Gastroesophageal sphincter (tissue), 3 donors: ENCODE measurements around the gene LCT.

Experiments used
- POLR2A ChIP-seq, 2 donors: fragments of 450-650 bp; IDR thresholded peaks; one replicate each; pipeline ENCODE4 v1.6.1; 2017; ENCODE audit warnings: antibody characterized with exemption in 2 of 2, mild to moderate bottlenecking in 2 of 2, moderate library complexity in 1 of 2
- POLR2AphosphoS5 ChIP-seq: sonication (generic); formaldehyde crosslinking; IDR thresholded peaks from one replicate; pipeline ENCODE4 v1.6.1; 2017; ENCODE audit warnings: antibody characterized with exemption
- TF ChIP-seq, protein P1 (sequence below), 4 experiments: fragments of 200-600 bp in 2 of 4; fragments of 450-650 bp in 2 of 4; sonication (generic) in 1 of 4; IDR thresholded peaks; one replicate each; pipeline ENCODE4 v1.5.1; 2017 to 2019; ENCODE audit warnings: antibody characterized with exemption in 4 of 4, mild to moderate bottlenecking in 2 of 4, moderate library complexity in 2 of 4

DNA sequence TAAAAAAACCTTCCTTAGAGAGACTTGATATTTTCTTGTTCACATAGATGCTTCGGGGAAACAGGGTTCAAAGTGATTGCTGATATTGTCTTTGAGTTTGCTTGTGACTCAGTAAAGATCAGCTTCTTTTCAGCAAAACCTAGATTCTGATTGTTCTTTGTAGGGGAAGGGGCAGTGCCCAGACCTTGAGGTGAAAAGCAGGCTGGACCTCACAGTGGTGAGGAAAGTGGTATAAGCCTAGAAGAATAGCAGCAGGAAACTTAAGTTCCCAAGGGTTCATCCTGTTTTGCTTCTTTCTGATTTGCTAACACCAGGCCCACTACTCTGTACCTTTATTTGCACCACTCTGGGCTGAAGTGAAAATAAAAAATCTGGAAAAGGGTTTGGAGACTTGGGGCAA is 74.5 kb downstream of the LCT start:
- TF ChIP-seq, protein P1, sequence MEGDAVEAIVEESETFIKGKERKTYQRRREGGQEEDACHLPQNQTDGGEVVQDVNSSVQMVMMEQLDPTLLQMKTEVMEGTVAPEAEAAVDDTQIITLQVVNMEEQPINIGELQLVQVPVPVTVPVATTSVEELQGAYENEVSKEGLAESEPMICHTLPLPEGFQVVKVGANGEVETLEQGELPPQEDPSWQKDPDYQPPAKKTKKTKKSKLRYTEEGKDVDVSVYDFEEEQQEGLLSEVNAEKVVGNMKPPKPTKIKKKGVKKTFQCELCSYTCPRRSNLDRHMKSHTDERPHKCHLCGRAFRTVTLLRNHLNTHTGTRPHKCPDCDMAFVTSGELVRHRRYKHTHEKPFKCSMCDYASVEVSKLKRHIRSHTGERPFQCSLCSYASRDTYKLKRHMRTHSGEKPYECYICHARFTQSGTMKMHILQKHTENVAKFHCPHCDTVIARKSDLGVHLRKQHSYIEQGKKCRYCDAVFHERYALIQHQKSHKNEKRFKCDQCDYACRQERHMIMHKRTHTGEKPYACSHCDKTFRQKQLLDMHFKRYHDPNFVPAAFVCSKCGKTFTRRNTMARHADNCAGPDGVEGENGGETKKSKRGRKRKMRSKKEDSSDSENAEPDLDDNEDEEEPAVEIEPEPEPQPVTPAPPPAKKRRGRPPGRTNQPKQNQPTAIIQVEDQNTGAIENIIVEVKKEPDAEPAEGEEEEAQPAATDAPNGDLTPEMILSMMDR (IDR thresholded peaks at IDR 0.05) = no peak
- no peak for TF ChIP-seq POLR2A (IDR thresholded peaks at IDR 0.05)
- no peak for TF ChIP-seq POLR2AphosphoS5
